ENCODE measurements around the gene PODXL.

Gene PODXL

GRCh38 chr7:131501422-131501821, 55.0 kb downstream of the PODXL start:
- H2AFZ ChIP-seq (ENCODE audit: low read depth): no peak overlapping the region
- no peaks in the 10 kb centered on the region for H3K27me3 ChIP-seq (ENCODE audit: insufficient read depth, low read depth)
- no peaks in the 10 kb centered on the region for H3K36me3 ChIP-seq (ENCODE audit: insufficient read depth)
- H3K27ac ChIP-seq: peak overlapping the region; percentile 21; the same call in 1 of the 2 replicates
- H3K79me2 ChIP-seq (ENCODE audit: insufficient read depth, low read depth): no peaks in the 10 kb centered on the region
- no peak overlapping the region for H3K9ac ChIP-seq
- no peak for TF ChIP-seq CTCF (conservative IDR thresholded peaks at IDR 0.05; ENCODE audit: low read depth, low read length)
- no peak overlapping the region for H3K4me3 ChIP-seq (IDR thresholded peaks at IDR 0.05; ENCODE audit: insufficient read depth, low read depth, low read length)
- no peaks in the 10 kb centered on the region for H4K20me1 ChIP-seq (ENCODE audit: insufficient read depth)
- H3K4me1 ChIP-seq (ENCODE audit: low read depth, poor library complexity, severe bottlenecking): peaks cover 33% of the 10 kb centered on the region
- H3K4me2 ChIP-seq: peak overlapping the region; percentile 59

GRCh38 chr7:131500357-131500756, 56.1 kb downstream of the PODXL start:
- Histone ChIP-seq H4K20me1 (ENCODE audit: insufficient read depth) (no peaks in the 10 kb centered on the region), H3K4me3 (IDR thresholded peaks at IDR 0.05; ENCODE audit: insufficient read depth, low read depth, low read length) (no peak overlapping the region), H3K36me3 (ENCODE audit: insufficient read depth) (no peaks in the 10 kb centered on the region), H3K27ac (no peak overlapping the region; the same call in 1 of the 2 replicates), H3K27me3 (ENCODE audit: insufficient read depth, low read depth) (no peaks in the 10 kb centered on the region), H3K9ac (no peak overlapping the region), H3K79me2 (ENCODE audit: insufficient read depth, low read depth) (no peaks in the 10 kb centered on the region), H2AFZ (ENCODE audit: low read depth) (no peak overlapping the region), H3K4me2 (peak overlapping the region; percentile 59), H3K4me1 (ENCODE audit: low read depth, poor library complexity, severe bottlenecking) (peaks cover 33% of the 10 kb centered on the region)
- TF ChIP-seq CTCF (conservative IDR thresholded peaks at IDR 0.05; ENCODE audit: low read depth, low read length): no peak

- Histone ChIP-seq H3K9ac (no peak overlapping the region), H3K36me3 (ENCODE audit: insufficient read depth) (no peaks in the 10 kb centered on the region)
- TF ChIP-seq CTCF (conservative IDR thresholded peaks at IDR 0.05; ENCODE audit: low read depth, low read length): no peak
These were observed 56.6 kb downstream of the PODXL start for GRCh38 chr7:131499801-131500200.

DNA sequence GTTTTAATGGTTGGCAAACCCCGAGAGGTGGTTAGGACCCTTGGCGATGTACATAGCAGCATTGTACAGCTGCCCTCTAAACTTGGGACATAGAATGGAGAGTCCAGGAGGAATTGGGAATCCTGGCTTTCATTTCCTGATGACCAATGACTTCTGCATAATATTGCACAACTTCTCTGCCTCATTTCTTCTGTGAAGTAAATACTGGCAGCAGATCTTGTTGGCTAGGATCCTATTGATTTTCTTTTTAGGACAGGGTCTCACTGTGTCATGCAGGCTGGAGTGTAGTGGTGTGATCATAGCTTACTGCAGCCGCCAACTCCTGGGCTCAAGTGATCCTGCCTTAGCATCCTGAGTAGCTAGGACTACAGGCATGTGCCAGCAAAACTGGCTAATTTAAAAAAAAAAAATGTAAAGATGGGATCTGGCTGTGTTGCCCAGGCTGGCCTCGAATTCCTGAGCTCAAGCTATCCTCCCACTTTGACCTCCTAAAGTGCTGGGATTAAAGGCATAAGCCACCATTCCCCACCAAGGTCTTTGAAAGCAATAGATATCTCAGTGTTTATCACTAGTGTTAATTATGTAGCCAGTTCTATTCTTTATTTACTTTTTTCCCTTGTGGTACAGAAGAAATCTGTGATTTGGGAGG, 58.1 kb downstream of the PODXL start:
- Histone ChIP-seq H3K4me1 (ENCODE audit: low read depth, poor library complexity, severe bottlenecking) (peaks cover 33% of the 10 kb centered on the region), H3K27me3 (ENCODE audit: insufficient read depth, low read depth) (no peaks in the 10 kb centered on the region), H3K4me3 (IDR thresholded peaks at IDR 0.05; ENCODE audit: insufficient read depth, low read depth, low read length) (no peak overlapping the region), H4K20me1 (ENCODE audit: insufficient read depth) (no peaks in the 10 kb centered on the region), H3K4me2 (no peak overlapping the region), H3K9ac (no peak overlapping the region), H3K79me2 (ENCODE audit: insufficient read depth, low read depth) (no peaks in the 10 kb centered on the region), H3K36me3 (ENCODE audit: insufficient read depth) (no peaks in the 10 kb centered on the region), H2AFZ (ENCODE audit: low read depth) (no peak overlapping the region), H3K27ac (no peak overlapping the region)
- no peak for TF ChIP-seq CTCF (conservative IDR thresholded peaks at IDR 0.05; ENCODE audit: low read depth, low read length)

More at GRCh38 chr7:131499801-131500200, 56.6 kb downstream of the PODXL start:
- no peak overlapping the region for H3K4me2 ChIP-seq
- no peaks in the 10 kb centered on the region for H4K20me1 ChIP-seq (ENCODE audit: insufficient read depth)
- no peak overlapping the region for H3K27ac ChIP-seq
- no peak overlapping the region for H2AFZ ChIP-seq (ENCODE audit: low read depth)
- no peaks in the 10 kb centered on the region for H3K27me3 ChIP-seq (ENCODE audit: insufficient read depth, low read depth)
- no peaks in the 10 kb centered on the region for H3K79me2 ChIP-seq (ENCODE audit: insufficient read depth, low read depth)
- H3K4me3 ChIP-seq (IDR thresholded peaks at IDR 0.05; ENCODE audit: insufficient read depth, low read depth, low read length): no peak overlapping the region
- H3K4me1 ChIP-seq (ENCODE audit: low read depth, poor library complexity, severe bottlenecking): peaks cover 33% of the 10 kb centered on the region

All from KMS-11 (cell line).